ENCODE results near the gene FOXK2. TPM values are rescaled to one million over a fixed set of nuclear protein-coding genes. Genes with fewer than 3 reads are reported as not detected.
"Not testable (repeated sequence)": the region's sequence is repeated elsewhere in the genome, so short reads cannot be mapped to it uniquely, and the experiment has no call there.

FOXK2 gene
- total RNA-seq, 2 experiments from 2014 or later: 59.6 to 63.2 TPM

DNA sequence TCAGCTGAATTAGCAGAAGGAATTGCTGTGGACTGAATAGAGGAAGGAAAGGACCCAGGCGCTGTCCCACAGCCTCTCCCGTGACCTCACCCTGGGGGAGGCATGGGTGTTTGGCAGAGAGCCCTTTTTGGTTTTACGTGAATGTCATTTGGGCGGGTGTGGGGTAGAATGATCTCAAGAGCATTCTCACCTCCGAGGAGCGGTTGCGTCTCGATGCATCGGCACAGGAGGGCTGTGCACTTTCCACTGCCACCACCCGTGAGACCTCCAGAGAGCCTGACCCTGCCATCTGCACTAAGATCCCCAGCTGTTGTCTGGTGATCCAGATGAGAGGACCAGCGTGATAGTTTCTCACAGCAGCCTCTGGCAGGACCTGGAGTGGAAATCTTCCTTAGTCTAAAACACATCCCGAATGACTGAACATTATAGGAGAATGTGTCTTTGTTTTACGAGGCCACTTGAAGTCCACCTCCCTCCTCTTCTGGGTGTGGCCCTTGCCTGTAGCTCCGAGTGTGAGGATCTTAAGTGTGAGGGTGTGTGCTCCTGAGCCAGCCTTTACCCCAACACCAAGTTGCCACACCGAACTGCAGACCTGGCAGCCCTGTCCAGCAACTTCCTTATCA lies 29.3 kb downstream of the FOXK2 start:
- Mint-ChIP-seq H3K4me1 (peaks cover 32% of the 10 kb centered on the region), H3K27ac (peak overlapping the region; percentile 16)
- CTCF ChIA-PET: interaction anchor here (1.7 kb wide), 1 partner anchor 12 kb away, joined by 8 read pairs; no protein-coding TSS in a partner anchor

DNA sequence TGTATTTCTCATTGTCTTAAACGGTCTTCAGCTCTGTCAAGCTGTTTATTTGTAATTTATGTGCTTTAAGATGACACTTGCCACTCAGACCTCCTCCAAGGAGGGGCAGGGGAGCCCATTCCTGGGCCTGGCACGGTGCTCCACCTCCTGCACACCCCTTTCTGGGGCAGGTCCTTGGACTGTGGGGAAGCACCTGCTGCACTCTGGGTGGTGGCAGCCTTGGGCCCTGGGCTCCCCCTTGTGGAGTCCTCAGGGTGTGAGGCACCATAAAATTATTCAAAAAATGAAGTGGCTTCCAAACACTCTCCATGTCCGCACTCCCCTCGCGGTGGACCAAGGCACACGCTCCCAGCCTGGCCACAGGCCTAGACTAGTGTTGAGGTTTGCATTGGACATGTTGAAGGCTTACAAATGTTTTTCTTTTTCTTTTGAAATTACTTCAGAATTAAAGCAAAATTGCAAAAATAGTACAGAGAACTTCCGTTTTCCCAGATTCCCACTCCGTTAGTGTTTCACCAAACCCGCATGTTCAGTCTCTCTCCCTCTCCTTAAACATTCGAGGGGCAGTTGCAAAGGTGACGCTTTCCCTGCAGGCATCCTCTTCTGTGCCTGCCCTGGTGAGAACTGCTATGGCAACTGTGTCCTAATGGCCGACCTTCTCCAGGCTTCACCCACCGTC lies 32.4 kb downstream of the FOXK2 start:
- Mint-ChIP-seq H3K27ac (peak overlapping the region; percentile 41), H3K27me3 (no peaks in the 10 kb centered on the region), H3K36me3 (ENCODE audit: low read depth) (no peaks in the 10 kb centered on the region), H3K9me3 (no peaks in the 10 kb centered on the region), H3K4me3 (no peak overlapping the region), H3K4me1 (peaks cover 34% of the 10 kb centered on the region)
- CTCF ChIA-PET: interaction anchor here (0.8 to 2.5 kb wide), 8 partner anchors 9 to 576 kb away, joined by 3 to 11 read pairs (median 3); no protein-coding TSS in a partner anchor
- POLR2A ChIA-PET: no interaction called here
- peak; percentile 86 for DNase-seq

More for the DNA sequence above, 29.3 kb downstream of the FOXK2 start:
- no peaks in the 10 kb centered on the region for H3K9me3 Mint-ChIP-seq
- no peaks in the 10 kb centered on the region for H3K36me3 Mint-ChIP-seq (ENCODE audit: low read depth)
- H3K4me3 Mint-ChIP-seq: no peak overlapping the region
- POLR2A ChIA-PET: no interaction called here
- H3K27me3 Mint-ChIP-seq: no peaks in the 10 kb centered on the region
- no peak for DNase-seq

DNA sequence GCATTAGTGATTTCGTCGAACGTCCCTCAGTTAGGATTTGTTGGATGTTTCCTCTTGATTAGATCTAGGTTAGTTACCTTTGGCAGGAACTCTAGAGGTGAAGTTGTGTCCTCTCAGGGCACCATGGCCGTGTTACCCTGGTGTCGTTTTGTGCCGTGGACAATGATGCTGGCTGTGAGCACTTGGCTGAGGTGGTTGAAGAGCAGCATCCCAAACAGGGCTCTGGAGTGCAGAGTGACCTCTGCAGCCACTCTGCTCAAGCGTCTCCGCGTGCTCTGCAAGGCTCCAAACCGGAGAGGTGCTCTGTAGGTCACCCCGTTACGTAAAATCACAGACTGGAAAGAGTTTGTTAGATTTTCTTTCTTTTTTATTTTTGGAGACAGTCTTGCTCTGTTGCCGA lies 33.0 kb downstream of the FOXK2 start:
- ChIA-PET CTCF (interaction anchor here (0.8 to 1.6 kb wide), 2 partner anchors 10 to 16 kb away, joined by 3 to 5 read pairs; no protein-coding TSS in a partner anchor), POLR2A (no interaction called here)
- DNase-seq: no peak
- Mint-ChIP-seq H3K9me3 (no peaks in the 10 kb centered on the region), H3K27ac (no peak overlapping the region), H3K36me3 (ENCODE audit: low read depth) (no peaks in the 10 kb centered on the region), H3K27me3 (no peaks in the 10 kb centered on the region), H3K4me1 (peaks cover 32% of the 10 kb centered on the region), H3K4me3 (no peak overlapping the region)

DNA sequence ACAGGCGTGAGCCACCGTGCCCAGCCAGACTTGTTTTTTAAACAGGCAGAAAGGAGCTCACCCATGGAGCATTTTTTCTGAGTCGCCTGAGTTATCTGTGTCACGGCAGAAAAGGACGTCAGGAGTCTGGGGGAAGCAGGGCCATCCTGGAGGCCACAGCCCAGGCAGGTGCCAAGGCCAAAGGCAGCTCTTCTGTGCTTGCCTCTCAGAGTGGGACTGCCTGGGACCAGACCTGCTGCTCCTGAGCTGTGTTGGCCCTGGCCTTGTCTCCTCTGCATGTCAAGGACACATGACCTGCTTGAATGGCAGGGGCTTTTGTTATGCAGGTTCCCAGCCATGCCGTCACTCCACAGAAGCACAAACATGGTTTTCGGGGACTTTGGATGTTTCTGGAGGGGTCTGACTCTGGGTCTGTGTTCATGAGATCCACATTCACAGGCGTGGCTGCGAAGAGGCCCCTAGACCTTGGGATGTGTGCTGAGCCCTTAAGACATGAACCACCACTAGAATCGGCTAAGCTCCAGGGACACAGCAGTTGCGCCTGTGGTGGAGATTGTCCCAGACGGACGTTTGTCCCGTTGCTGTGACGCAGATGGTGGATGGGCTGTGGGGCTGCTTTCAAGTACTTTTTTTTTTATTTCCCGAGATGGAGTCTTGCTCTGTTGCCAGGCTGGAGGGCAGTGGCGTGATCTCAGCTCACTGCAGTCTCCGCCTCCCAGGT lies 33.8 kb downstream of the FOXK2 start:
- H3K9me3 Mint-ChIP-seq: no peaks in the 10 kb centered on the region
- H3K36me3 Mint-ChIP-seq (ENCODE audit: low read depth): no peaks in the 10 kb centered on the region
- ChIA-PET CTCF (interaction anchor here (0.8 to 1.6 kb wide), 2 partner anchors 9 to 17 kb away, joined by 3 to 5 read pairs; no protein-coding TSS in a partner anchor), POLR2A (no interaction called here)
- peaks cover 27% of the 10 kb centered on the region for H3K4me1 Mint-ChIP-seq
- H3K27ac Mint-ChIP-seq: no peak overlapping the region
- H3K4me3 Mint-ChIP-seq: no peak overlapping the region
- no peak for DNase-seq
- no peaks in the 10 kb centered on the region for H3K27me3 Mint-ChIP-seq

DNA sequence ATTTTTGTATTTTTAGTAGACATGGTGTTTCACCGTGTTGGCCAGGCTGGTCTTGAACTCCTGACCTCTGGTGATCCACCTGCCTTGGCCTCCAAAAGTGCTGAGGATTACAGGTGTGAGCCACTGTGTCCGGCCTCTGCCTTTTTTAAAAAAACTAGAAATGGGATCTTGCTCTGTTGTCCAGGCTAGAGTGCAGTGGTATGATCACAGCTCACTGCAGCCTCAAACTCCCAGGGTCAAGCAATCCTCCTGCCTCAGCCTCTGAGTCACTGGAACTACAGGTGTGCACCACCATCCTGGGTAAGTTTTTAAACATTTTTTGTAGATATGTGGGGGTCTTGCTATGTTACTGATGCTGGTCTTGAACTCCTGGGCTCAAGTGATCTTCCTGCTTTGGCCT lies 38.0 kb downstream of the FOXK2 start:
- H3K4me3 Mint-ChIP-seq; POLR2A ChIA-PET; H3K27me3 Mint-ChIP-seq; DNase-seq; H3K9me3 Mint-ChIP-seq; H3K36me3 Mint-ChIP-seq (ENCODE audit: low read depth); H3K27ac Mint-ChIP-seq; CTCF ChIA-PET: not testable (repeated sequence)
- H3K4me1 Mint-ChIP-seq: peaks cover 16% of the 10 kb centered on the region

DNA sequence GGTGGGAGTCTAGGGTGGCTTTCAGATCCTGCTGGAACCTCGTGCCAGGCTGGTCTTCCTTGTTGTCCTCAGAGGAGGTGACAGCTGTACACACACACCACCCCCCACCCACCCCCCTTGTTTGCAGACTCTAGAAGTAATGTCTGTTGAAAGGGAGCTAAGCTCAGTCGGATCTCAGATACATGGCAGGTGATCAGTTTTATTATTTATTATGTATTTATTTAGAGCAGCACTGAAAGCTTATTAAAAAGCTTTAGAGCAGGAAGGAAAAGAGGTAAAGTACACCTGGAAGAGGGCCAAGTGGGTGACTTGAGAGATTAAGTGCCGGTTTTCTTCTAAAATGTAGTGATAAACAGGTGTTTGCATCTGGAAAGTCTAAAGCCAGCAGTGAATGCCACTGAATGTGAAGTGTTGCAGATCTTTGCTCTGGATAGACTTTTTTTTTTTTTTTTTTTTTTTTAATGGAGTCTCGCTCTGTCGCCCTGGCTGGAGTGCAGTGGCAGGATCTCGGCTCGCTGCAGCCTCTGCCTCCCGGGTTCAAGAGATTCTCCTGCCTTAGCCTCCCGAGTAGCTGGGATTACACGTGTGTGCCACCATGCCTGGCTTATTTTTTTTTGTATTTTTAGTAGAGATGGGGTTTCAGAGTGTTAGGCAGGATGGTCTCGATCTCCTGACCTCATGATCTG lies 40.2 kb downstream of the FOXK2 start:
- Mint-ChIP-seq H3K4me3 (no peak overlapping the region), H3K9me3 (no peaks in the 10 kb centered on the region), H3K36me3 (ENCODE audit: low read depth) (no peaks in the 10 kb centered on the region), H3K4me1 (peaks cover 10% of the 10 kb centered on the region), H3K27me3 (no peaks in the 10 kb centered on the region), H3K27ac (no peak overlapping the region)
- ChIA-PET CTCF (interaction anchor here (0.7 kb wide), 1 partner anchor 386 kb away, joined by 3 read pairs; no protein-coding TSS in a partner anchor), POLR2A (interaction anchor here (0.6 kb wide), 1 partner anchor 10 kb away, joined by 3 read pairs; no protein-coding TSS in a partner anchor)
- DNase-seq: no peak

DNA sequence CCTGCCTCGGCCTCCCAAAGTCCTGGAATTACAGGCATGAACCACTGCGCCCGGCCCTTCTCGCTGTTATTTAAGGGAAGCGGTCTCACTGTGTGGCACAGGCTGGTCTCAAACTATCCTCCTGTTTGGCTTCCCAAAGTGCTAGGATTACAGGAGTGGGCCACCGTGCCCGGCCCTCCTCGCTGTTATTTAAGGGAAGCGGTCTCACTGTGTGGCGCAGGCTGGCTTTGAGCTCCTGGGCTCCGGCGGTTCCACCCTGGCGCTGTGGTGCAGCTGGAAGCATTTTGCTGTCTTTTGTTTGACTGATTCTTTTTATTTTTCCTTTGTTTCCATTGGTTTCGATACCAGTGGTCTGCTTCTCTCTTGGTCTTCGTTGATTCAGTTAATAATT lies 40.7 kb downstream of the FOXK2 start:
- no peaks in the 10 kb centered on the region for H3K9me3 Mint-ChIP-seq
- peaks cover 4% of the 10 kb centered on the region for H3K36me3 Mint-ChIP-seq (ENCODE audit: low read depth)
- no peak for DNase-seq
- no peak overlapping the region for H3K4me3 Mint-ChIP-seq
- CTCF ChIA-PET: interaction anchor here (0.6 to 0.7 kb wide), 3 partner anchors 22 to 683 kb away, joined by 3 to 4 read pairs (median 3); no protein-coding TSS in a partner anchor
- H3K4me1 Mint-ChIP-seq: peaks cover 10% of the 10 kb centered on the region
- no peaks in the 10 kb centered on the region for H3K27me3 Mint-ChIP-seq
- no peak overlapping the region for H3K27ac Mint-ChIP-seq
- POLR2A ChIA-PET: no interaction called here

DNA sequence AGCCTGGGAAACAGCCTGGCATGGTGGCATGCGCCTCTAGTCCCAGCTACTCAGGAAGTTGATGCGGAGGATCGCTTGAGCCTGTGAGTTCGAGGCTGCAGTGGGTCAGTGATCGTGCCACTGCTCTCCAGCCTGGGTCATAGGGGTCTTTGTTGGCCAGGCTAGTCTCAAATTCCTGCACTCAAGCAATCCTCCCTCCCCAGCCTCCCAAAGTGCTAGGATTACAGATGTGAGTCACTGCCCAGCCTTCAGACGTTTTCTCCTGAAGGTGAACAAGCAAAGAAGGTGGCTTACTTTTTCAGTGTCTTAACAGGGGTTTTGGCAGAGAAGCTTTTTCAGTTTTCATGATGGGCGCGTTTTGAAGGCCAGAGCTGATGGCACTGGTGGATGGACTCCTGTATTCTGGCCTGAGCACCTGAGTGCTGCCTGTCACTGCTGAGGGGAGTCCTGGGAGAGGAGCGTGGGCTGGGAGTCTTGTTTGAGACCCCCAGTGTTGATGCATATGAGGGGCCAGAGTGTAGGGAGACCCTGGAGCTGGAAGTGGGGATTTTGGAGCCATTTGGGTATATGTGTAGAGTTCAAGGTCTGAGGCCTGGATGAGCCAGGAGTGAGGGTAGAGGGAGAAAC lies 41.4 kb downstream of the FOXK2 start:
- Mint-ChIP-seq H3K27me3 (no peaks in the 10 kb centered on the region), H3K36me3 (ENCODE audit: low read depth) (peaks cover 6% of the 10 kb centered on the region), H3K4me3 (no peak overlapping the region), H3K4me1 (peaks cover 10% of the 10 kb centered on the region), H3K9me3 (no peaks in the 10 kb centered on the region), H3K27ac (no peak overlapping the region)
- POLR2A ChIA-PET: no interaction called here
- CTCF ChIA-PET: interaction anchor here (0.6 to 0.7 kb wide), 3 partner anchors 22 to 684 kb away, joined by 3 to 4 read pairs (median 3); no protein-coding TSS in a partner anchor
- DNase-seq: no peak

DNA sequence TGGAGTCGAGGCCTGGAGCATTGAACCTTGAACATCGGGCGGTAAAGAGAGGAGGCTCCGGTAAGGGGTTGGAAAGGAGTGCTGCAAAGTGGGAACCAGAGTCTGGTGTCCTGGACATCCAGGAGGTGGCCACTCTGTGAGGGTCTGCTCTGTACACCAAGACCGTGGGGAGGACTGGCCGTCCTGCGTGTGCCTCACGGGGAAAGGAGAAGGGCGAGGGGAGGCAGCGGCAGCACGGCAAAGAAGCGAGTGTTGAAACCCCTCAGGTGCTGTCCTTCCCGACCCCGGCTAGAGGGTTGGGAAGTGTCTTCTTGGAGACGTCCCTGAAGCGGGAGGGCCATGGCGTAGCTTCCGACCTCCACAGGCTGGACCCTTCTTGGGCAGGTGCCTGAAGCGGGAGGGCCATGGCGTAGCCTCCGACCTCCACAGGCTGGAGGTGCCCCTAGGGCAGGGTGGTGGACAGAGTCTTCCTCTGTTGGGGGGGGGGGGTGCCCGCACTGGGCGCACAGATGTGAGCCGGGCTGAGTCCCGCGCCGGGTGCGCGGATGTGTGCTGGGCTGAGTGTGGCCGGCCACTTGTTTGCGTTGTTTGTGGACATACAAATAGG lies 42.0 kb downstream of the FOXK2 start:
- H3K4me1 Mint-ChIP-seq: peaks cover 10% of the 10 kb centered on the region
- H3K4me3 Mint-ChIP-seq: no peak overlapping the region
- H3K27me3 Mint-ChIP-seq: no peaks in the 10 kb centered on the region
- no peak for DNase-seq
- peaks cover 6% of the 10 kb centered on the region for H3K36me3 Mint-ChIP-seq (ENCODE audit: low read depth)
- no peaks in the 10 kb centered on the region for H3K9me3 Mint-ChIP-seq
- ChIA-PET POLR2A (no interaction called here), CTCF (interaction anchor here (0.7 kb wide), 1 partner anchor 211 kb away, joined by 3 read pairs; no protein-coding TSS in a partner anchor)
- no peak overlapping the region for H3K27ac Mint-ChIP-seq

DNA sequence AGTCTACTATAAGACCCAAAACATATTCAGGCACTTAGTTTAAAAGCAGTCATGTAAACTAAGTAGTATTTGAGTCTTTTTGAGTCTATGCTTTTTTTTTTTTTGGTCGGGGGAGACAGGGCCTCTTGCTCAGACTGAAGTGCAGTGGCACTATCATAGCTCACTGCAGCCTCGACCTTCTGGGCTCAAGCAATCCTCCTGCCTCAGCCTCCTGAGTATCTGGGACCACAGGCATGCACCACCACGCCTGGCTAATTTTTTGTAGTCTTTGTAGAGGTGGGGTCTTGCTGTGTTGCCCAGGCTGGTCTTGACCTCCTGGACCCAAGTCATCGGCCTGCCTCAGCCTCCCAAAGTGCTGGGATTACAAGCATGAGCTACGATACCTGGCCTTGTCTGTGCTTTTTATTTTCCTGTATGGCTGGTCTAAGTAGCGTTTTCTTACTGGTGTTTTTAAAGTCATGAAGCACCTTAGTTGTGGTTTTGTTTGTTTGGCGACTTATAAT lies 43.2 kb downstream of the FOXK2 start:
- H3K9me3 Mint-ChIP-seq, H3K27ac Mint-ChIP-seq: not testable (repeated sequence)
- peaks cover 10% of the 10 kb centered on the region for H3K4me1 Mint-ChIP-seq

DNA sequence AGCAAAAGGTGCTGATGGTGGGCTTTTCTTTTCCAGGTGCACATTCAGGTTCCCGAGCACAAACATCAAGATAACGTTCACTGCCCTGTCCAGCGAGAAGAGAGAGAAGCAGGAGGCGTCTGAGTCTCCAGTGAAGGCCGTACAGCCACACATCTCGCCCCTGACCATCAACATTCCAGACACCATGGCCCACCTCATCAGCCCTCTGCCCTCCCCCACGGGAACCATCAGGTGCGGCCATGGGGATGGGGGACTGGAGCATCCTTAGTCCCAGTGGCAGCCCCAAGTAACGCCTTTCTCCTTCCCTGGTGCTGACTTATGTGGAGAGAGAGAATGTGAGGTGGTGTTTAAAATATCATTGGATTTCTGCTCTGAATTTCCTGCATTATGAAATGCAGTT lies 43.8 kb downstream of the FOXK2 start:
- peaks cover 8% of the 10 kb centered on the region for H3K36me3 Mint-ChIP-seq (ENCODE audit: low read depth)

More for the DNA sequence above, 43.2 kb downstream of the FOXK2 start:
- CTCF ChIA-PET: interaction anchor here (1.3 kb wide), 1 partner anchor 10 kb away, joined by 3 read pairs; no protein-coding TSS in a partner anchor
- H3K36me3 Mint-ChIP-seq (ENCODE audit: low read depth); DNase-seq; H3K4me3 Mint-ChIP-seq; POLR2A ChIA-PET; H3K27me3 Mint-ChIP-seq: not testable (repeated sequence)

More for the DNA sequence above, 43.8 kb downstream of the FOXK2 start:
- H3K27ac Mint-ChIP-seq: peak overlapping the region; percentile 3
- DNase-seq: no peak
- H3K4me3 Mint-ChIP-seq: no peak overlapping the region
- peaks cover 8% of the 10 kb centered on the region for H3K4me1 Mint-ChIP-seq
- CTCF ChIA-PET: interaction anchor here (1.3 kb wide), 1 partner anchor 10 kb away, joined by 3 read pairs; no protein-coding TSS in a partner anchor
- POLR2A ChIA-PET: no interaction called here
- H3K9me3 Mint-ChIP-seq: no peaks in the 10 kb centered on the region
- H3K27me3 Mint-ChIP-seq: no peaks in the 10 kb centered on the region

Measured in activated CD4-positive, alpha-beta T cell treated with anti-CD3 and anti-CD28 coated beads, Interleukin-2, amount 10 ng/mL, durations not matched to agents 7 days and 5 days (primary cell).